ENCODE measurements around the gene AFAP1. TPM values are rescaled to one million over a fixed set of nuclear protein-coding genes. Genes with fewer than 3 reads are reported as not detected.

AFAP1 gene
- total RNA-seq, 1 experiment from 2014 or later = 22.5 TPM

GRCh38 chr4:7839856-7840255 lies 99.8 kb downstream of the AFAP1 start:
- Mint-ChIP-seq H3K4me3 (ENCODE audit: unreplicated experiment) (no peak overlapping the region), H3K4me1 (ENCODE audit: insufficient read depth, unreplicated experiment) (peaks cover 38% of the 10 kb centered on the region), H3K27me3 (ENCODE audit: insufficient read depth, unreplicated experiment) (no peaks in the 10 kb centered on the region), H3K27ac (ENCODE audit: low read depth, unreplicated experiment) (peak overlapping the region; percentile 20), H3K9me3 (ENCODE audit: unreplicated experiment) (no peaks in the 10 kb centered on the region), H3K36me3 (ENCODE audit: insufficient read depth, unreplicated experiment) (peaks cover 35% of the 10 kb centered on the region)
- ChIA-PET POLR2A (no interaction called here), CTCF (no interaction called here)
- TF ChIP-seq CTCF (IDR thresholded peaks at IDR 0.05; ENCODE audit: unreplicated experiment) = no peak
- DNase-seq (ENCODE audit: unreplicated experiment) = peak; percentile 19
- BruUV-seq (replicated peaks) = no TSS peak
- intact Hi-C loops (cut with micrococcal nuclease) = no loop called here

GRCh38 chr4:7838136-7838782 lies 101.4 kb downstream of the AFAP1 start:
- no TSS peak for BruUV-seq (replicated peaks)
- intact Hi-C loops (cut with micrococcal nuclease) = no loop called here
- no peak overlapping the region for H3K27ac Mint-ChIP-seq (ENCODE audit: low read depth, unreplicated experiment)
- H3K36me3 Mint-ChIP-seq (ENCODE audit: insufficient read depth, unreplicated experiment) = peaks cover 39% of the 10 kb centered on the region
- no peak for DNase-seq (ENCODE audit: unreplicated experiment)
- TF ChIP-seq CTCF (IDR thresholded peaks at IDR 0.05; ENCODE audit: unreplicated experiment) = no peak
- CTCF ChIA-PET = interaction anchor here (0.6 to 1.1 kb wide), 3 partner anchors 9 to 36 kb away, joined by 3 to 4 read pairs (median 4); no protein-coding TSS in a partner anchor
- no peaks in the 10 kb centered on the region for H3K27me3 Mint-ChIP-seq (ENCODE audit: insufficient read depth, unreplicated experiment)
- peaks cover 22% of the 10 kb centered on the region for H3K4me1 Mint-ChIP-seq (ENCODE audit: insufficient read depth, unreplicated experiment)
- POLR2A ChIA-PET = interaction anchor here (0.6 to 1.0 kb wide), 2 partner anchors 10 to 21 kb away, joined by 3 read pairs; no protein-coding TSS in a partner anchor
- H3K9me3 Mint-ChIP-seq (ENCODE audit: unreplicated experiment) = no peaks in the 10 kb centered on the region
- H3K4me3 Mint-ChIP-seq (ENCODE audit: unreplicated experiment) = no peak overlapping the region

GRCh38 chr4:7837597-7838135 lies 102.0 kb downstream of the AFAP1 start:
- no TSS peak for BruUV-seq (replicated peaks)
- Mint-ChIP-seq H3K27ac (ENCODE audit: low read depth, unreplicated experiment) (no peak overlapping the region), H3K4me1 (ENCODE audit: insufficient read depth, unreplicated experiment) (peaks cover 16% of the 10 kb centered on the region), H3K27me3 (ENCODE audit: insufficient read depth, unreplicated experiment) (no peaks in the 10 kb centered on the region), H3K4me3 (ENCODE audit: unreplicated experiment) (no peak overlapping the region), H3K9me3 (ENCODE audit: unreplicated experiment) (no peaks in the 10 kb centered on the region), H3K36me3 (ENCODE audit: insufficient read depth, unreplicated experiment) (peaks cover 45% of the 10 kb centered on the region)
- intact Hi-C loops (cut with micrococcal nuclease) = no loop called here
- CTCF ChIA-PET = no interaction called here
- no peak for DNase-seq (ENCODE audit: unreplicated experiment)
- TF ChIP-seq CTCF (IDR thresholded peaks at IDR 0.05; ENCODE audit: unreplicated experiment) = no peak
- POLR2A ChIA-PET = interaction anchor here (0.6 to 1.0 kb wide), 2 partner anchors 9 to 20 kb away, joined by 3 read pairs; no protein-coding TSS in a partner anchor

- no TSS peak for BruUV-seq (replicated peaks)
- no peak for TF ChIP-seq CTCF (IDR thresholded peaks at IDR 0.05; ENCODE audit: unreplicated experiment)
- ChIA-PET POLR2A (interaction anchor here (1.0 to 1.9 kb wide), 2 partner anchors 10 to 146 kb away, joined by 4 to 5 read pairs; no protein-coding TSS in a partner anchor), CTCF (interaction anchor here (1.2 to 1.5 kb wide), 2 partner anchors 9 to 11 kb away, joined by 3 read pairs; no protein-coding TSS in a partner anchor)
- Mint-ChIP-seq H3K27ac (ENCODE audit: low read depth, unreplicated experiment) (no peak overlapping the region), H3K4me3 (ENCODE audit: unreplicated experiment) (no peak overlapping the region), H3K4me1 (ENCODE audit: insufficient read depth, unreplicated experiment) (peaks cover 19% of the 10 kb centered on the region), H3K36me3 (ENCODE audit: insufficient read depth, unreplicated experiment) (peaks cover 41% of the 10 kb centered on the region), H3K9me3 (ENCODE audit: unreplicated experiment) (no peaks in the 10 kb centered on the region), H3K27me3 (ENCODE audit: insufficient read depth, unreplicated experiment) (no peaks in the 10 kb centered on the region)
- intact Hi-C loops (cut with micrococcal nuclease) = no loop called here
- DNase-seq (ENCODE audit: unreplicated experiment) = no peak
Measured at GRCh38 chr4:7831858-7832730, 107.6 kb downstream of the AFAP1 start.

All from MCF 10A (cell line).